GM12873 (cell line): ENCODE measurements around the gene LRRC73.

Source experiments
- CTCF ChIP-seq: IDR thresholded peaks from 2 replicates; pipeline ENCODE4 v1.5.1; 2012; ENCODE audit warnings: low read depth, mild to moderate bottlenecking, moderate library complexity, low read length, control low read depth; ENCODE audit not compliant: insufficient read depth; ENCODE audit errors: missing control alignments

LRRC73 gene

GRCh38 chr6:43492673-43493072, 17.5 kb downstream of the LRRC73 start:
- no peak for TF ChIP-seq CTCF

GRCh38 chr6:43491750-43492661, 18.1 kb downstream of the LRRC73 start:
- no peak for TF ChIP-seq CTCF

GRCh38 chr6:43490523-43490939, 19.6 kb downstream of the LRRC73 start:
- TF ChIP-seq CTCF, result no peak

- TF ChIP-seq CTCF, result no peak
These were observed 20.7 kb downstream of the LRRC73 start for GRCh38 chr6:43489277-43490072.

- TF ChIP-seq CTCF, result no peak
These were observed 21.4 kb downstream of the LRRC73 start for GRCh38 chr6:43488667-43489276.

GRCh38 chr6:43481591-43482236, 28.4 kb downstream of the LRRC73 start:
- TF ChIP-seq CTCF, result no peak

GRCh38 chr6:43481075-43481474, 29.1 kb downstream of the LRRC73 start:
- no peak for TF ChIP-seq CTCF
